HG03196 (cell line): Measurements from ENCODE around the gene TMEM116.
"Not testable (repeated sequence)": the region's sequence is repeated elsewhere in the genome, so short reads cannot be mapped to it uniquely, and the experiment has no call there.

Source experiments
- ATAC-seq: cut with Tn5 transposase; IDR thresholded peaks from one replicate; pipeline ENCODE4 v1.9.1; 2021; ENCODE audit not compliant: unreplicated experiment

TMEM116 gene

DNA sequence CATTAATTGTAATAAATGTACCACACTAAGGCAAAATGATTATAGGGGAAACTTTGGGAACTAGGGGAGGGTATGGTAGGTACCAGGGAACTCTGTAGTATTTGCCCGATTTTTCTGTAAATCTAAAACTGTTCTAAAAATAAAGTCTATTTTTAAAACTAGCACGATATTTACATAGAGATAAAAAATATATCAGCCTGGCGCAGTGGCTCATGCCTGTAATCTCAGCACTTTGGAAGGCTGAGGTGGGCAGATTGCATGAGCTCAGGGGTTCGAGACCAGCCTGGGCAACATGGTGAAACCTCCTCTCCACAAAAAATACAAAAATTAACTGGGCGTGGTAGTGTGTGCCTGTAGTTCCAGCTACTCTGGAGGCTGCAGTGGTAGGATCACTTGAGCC is 32.4 kb downstream of the TMEM116 start:
- no peak for ATAC-seq

DNA sequence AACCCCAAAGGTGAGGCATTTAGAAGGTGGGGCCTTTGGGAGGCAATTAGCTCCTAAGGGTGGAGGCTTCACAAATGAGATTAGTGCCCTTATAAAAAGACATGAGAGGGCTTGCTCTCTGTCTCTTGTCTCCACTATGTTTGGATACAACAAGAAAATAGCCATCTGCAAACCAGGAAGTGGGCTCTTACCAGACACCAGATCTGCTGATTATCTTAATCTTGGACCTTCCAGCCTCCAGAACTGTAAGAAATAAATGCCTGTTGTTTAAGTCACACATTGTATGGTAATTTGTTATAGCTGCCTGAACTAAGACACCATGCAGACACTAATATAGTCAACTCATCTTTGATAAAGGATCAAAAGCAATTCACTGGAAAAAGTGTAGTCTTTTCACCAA is 34.4 kb downstream of the TMEM116 start:
- ATAC-seq = no peak

DNA sequence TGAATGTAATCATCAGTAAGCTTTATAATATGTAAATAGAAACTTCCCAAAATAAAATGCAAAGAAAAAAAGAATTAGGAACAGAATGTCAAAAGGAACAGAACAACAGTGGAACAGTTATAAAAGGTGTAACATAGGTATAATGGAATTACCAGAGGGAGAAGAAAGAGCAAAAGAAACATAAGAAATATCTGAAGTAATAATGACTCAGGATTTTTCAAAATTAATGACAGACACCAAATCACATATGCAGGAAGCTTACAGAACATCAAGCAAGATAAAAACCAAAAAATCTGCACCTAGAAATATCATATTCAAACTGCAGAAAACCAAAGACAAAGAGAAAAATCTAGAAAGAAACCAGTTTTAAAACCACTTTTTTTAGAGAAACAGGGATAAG is 36.1 kb downstream of the TMEM116 start:
- no peak for ATAC-seq

DNA sequence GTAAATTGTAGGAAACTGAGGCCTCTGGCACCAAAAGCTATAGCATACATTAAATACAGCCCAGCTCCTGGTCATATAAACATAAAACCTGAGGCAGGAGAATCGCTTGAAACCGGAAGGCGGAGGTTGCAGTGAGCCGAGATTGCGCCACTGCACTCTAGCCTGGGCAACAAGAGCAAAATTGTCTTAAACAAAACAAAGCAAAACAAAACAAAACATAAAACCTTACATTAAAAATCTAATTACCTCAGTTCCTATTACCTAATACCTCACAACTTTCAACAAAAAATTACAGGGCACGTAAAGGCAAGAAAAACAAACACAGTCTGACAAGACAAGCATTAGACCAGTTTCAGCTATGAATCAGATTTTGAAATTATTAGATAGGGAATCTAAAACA is 36.7 kb downstream of the TMEM116 start:
- no peak for ATAC-seq

DNA sequence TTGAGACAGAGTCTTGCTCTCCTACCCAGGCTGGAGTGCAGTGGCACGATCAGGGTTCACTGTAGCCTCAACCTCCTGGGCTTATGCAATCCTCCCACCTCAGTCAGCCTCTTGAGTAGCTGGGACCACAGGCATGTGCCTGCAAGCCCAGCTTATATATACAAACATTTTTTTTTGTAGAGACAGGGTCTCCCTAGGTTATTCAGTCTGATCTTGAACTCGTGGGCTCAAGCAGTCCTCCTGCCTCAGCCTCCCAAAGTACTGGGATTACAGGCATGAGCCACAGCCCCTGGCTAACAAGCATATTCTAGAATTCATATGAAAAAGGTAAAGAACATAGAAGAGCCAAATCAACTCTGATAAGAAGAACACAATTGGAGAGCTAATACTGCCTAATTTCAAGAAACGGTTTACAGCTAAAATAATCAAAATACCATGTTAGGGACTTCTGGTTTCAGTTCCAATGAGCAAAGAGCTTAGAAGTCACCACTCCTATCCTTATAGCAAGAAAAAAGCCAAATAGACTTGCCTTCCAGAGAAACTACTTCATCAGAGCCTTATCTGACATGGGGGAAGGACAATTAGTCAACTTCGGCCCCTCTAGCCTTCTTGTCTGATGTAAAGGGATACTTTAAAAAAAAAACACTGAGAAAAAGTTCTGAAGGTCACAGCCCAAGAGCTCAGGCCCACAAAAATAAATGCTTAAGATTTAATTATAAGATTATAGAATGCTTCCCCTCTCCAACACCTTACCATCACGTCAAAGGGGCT is 37.6 kb downstream of the TMEM116 start:
- no peak for ATAC-seq

DNA sequence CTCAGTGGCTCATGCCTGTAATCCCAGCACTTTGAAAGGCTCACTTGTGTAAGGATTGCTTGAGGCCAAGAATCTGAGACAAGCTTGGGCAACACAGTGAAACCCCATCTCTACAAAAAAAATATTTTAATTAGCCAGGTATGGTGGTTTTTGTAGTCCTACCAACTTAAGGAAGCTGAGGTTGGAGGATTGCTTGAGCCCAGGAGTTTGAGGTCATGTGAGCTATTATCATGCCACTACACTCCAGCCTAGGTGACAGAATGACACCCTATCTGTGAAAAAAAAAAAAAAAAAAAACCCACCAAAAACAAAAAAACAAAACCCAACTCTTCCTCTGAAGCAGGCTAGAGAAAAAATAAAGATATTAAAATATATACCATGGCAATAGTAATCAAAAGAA is 41.2 kb downstream of the TMEM116 start:
- no peak for ATAC-seq

DNA sequence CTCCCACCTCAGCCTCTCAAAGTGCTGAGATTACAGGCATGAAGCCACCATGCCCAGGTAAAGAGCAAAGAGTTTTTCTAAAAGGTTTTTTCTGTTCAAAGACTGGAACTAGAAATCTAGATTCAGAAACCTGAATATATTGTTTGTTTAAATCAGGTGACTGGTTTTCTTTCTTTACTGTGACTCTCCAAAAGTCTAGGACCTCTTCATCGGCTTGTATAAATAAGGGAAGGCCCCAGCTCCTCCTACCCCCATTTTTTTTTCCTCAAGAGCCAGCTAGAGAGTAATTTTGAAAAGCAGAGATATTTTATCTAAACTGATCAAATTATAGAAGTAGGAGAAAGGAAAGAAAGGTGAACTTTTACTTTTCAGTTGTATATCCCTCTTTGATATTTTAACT is 48.0 kb downstream of the TMEM116 start:
- no peak for ATAC-seq

DNA sequence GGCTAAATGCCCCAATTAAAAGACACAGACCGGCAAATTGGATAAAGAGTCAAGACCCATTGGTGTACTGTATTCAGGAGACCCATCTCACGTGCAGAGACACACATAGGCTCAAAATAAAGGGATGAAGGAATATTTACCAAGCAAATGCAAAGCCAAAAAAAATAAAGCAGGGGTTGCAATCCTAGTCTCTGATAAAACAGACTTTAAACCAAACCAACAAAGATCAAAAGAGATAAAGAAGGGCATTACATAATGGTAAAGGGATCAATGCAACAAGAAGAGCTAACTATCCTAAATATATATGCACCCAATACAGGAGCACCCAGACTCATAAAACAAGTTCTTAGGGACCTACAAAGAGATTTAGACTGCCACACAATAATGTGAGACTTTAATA is 53.4 kb downstream of the TMEM116 start:
- not testable (repeated sequence) for ATAC-seq

DNA sequence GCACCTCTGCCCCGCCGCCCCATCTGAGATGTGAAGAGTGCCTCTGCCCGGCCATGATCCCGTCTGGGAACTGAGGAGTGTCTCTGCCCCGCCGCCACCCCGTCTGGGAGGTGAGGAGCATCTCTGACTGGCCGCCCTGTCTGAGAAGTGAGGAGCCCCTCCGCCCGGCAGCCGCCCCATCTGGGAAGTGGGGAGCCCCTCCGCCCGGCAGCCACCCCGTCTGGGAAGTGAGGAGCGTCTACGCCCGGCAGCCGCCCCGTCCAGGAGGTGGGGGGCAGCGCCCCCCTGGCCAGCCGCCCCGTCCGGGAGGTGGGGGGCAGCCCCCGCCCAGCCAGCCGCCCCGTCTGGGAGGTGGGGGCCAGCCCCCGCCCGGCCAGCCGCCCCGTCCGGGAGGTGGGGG is 55.7 kb downstream of the TMEM116 start:
- not testable (repeated sequence) for ATAC-seq

DNA sequence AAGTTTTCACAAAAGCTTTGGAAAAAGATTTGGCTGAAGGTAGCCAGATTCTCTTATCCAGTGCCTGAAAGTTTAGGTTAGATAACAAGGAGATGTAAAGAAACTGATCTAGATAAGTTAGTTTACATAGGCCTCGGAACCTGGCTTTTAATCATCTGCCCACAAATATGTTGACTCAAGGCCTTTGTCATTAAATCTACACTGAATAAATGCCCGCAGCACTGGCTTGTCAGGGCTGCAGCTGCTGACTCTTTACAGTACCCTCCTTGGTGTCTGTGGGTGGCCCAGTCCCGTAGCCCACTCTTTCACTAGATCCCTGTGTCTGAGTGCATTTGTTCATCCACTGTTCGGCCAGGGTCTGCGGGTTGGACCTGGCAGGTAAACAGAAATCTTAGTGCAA is 58.0 kb downstream of the TMEM116 start:
- no peak for ATAC-seq

DNA sequence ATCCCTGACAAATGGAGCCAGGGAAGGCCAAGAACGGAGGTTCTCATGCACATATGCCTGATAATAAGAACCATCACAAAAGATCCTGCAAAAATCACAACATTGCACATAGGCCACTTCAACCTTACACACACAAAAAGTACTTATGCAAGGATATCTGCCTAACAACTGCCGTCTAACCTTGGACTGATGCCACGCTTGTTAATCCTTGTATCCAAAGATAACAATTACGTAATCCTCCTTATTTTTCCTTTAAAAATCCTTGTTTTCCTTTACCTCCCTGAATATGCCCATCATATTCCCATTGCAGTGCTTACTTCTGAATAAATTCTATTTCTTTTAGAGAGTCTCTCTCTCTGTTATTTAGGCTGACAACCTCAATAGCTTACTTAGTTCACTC is 59.5 kb downstream of the TMEM116 start:
- no peak for ATAC-seq

DNA sequence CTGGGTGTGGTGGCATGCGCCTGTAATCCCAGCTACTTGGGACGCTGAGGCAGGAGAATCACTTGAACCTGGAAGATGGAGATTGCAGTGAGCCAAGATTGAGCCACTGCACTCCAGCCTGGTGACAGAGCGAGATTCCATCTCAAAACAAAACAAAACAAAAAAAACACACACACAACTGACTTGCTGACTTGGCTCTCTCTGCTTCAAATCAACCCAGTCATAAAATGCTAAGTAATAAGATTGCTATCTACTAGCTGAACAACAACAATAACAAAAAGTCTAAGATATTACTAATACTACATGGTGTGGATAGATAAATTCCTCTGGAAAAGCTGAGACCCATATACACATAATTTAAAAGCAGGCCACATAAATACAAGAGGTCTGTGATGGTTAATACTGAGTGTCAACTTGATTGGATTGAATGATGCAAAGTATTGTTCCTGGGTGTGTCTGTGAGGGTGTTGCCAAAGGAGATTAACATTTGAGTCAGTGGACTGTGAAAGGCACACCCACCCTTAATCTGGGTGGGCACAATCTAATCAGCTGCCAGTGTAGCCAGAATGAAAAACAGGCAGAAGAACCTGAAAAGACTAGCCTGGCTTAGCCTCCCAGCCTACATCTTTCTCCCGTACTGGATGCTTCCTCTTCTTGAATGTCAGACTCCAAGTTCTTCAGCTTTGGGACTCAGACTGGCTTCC is 60.7 kb downstream of the TMEM116 start:
- not testable (repeated sequence) for ATAC-seq

DNA sequence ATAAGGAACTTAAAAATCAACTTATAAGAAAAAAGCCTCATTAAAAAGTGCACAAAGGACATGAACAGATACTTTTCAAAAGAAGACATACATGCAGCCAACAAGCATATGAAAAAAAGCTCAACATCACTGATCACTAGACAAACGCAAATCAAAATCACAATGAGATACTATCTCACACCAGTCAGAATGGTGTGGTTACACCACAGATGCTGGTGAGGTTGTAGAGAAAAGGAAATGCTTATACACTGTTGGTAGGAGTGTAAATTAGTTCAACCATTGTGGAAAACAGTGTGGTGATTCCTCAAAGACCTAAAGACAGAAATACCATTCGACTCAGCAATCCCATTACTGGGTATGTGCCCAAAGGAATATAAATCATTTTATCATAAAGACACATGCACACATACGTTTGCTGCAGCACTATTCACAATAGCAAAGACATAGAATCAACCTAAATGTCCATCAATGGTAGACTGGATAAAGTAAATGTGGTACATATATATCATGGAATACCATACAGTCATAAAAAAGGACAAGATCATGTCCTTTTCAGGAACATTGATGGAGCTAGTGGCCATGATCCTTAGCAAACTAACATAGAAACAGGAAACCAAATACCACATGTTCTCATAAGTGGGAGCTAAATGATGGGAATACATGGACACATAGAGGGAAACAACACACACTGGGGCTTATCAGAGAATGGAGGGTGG is 61.8 kb downstream of the TMEM116 start:
- ATAC-seq = not testable (repeated sequence)

DNA sequence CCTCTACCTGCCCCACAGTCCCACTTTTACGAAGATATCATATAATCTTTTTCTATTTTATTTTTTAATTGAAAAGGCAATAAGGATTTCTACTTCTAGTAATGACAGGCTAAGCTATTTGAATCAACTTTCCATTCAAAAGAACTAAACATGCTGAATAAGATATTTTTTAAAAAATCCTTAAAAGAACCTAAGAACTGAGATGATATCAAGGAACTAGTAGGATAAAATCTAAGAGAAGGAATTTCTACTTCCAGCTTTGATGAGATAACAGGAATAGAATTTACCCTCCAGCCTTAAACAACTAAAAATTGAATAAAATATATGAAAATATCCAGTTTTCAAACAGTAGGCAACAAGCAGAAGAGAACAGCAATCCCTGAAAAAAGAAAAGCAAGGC is 69.0 kb downstream of the TMEM116 start:
- ATAC-seq = no peak

DNA sequence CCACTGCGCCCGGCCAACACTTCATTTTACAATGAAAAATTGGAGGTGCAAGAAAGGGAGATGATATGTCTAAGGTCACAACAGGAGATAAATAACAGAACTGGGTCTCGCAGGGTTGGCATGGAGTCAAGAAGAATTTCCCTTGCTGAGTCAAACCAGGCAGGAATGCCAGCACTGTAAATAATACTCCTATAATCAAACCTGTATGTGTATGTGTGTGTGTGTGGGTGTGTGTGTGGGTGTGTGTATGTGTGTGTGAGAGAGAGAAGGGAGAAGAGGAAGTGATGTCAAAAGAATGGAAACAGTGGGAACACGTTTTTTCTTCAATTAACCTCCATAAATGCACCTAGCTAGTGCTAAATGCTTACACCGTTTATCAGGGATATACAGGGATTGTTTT is 70.4 kb downstream of the TMEM116 start:
- no peak for ATAC-seq

DNA sequence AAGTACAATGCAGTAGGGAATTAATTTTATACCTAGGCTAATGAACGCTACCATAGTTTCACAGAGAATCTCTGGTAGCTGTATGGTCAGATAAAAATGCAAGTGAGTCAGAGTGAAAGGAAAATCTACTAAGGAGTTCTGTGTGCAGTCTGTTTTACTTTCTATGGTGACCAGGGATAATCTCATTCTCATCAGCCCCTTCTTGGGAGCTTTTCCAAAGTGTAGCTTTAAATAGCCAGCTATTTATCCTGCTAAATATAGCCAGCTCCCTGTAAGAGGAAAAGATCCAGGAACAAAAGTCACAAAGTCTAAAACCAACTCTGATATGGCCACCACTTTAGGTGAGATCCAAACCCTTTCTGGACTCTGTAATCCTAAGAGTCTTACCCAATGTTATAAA is 75.5 kb downstream of the TMEM116 start:
- ATAC-seq = no peak

DNA sequence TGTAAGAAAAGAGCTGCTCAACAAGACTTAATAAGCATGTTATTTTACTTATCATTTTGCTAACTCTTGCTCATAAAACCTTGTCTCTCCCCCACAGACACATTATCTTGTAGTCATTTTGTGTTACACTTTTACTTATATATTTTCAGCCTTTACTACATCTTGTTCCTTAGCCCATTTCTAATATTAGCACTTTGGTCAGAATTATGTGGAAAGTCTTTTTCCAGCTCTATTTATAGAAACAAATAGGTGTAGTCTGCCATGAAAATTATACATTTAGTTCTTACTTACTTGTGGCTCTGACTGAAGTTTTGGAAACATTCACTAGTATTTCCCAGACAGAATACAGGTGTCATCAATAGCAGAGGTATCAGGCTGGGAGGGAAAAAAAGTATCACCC is 76.1 kb downstream of the TMEM116 start:
- ATAC-seq = no peak

DNA sequence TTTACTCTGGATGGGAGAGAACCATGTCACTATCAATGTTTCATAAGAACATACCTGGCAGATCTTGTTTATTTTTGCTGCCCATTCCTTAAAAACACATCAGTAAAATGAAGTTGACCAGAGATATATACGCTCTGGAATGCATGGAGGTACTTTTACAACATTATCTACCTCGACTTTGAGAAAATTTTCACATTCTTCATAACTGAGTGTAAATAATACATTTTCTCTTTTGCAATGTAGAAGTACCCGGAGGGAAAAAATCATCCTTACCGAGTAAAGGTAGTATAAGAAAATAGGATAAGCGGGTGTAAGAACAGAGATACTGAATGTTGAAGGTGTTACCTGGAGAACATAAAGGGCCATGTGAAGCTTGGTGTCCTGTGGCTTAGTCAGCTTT is 80.7 kb downstream of the TMEM116 start:
- no peak for ATAC-seq

DNA sequence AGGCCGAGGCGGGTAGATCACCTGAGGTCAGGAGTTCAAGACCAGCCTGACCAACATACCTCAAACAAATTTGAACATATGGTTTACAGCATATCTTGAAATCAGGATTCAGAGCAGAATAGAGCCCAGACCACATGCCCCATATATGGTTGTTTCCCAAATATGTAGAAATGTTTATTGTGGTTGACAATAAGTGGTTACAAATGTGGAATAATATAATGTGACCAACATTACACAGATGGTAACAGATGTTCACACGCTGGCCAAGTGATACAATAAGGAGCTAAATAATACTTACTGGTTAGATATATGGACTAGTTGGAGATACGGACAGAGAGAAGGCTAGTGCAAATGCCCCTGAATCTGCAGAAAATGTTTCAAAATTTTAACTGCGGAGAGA is 85.6 kb downstream of the TMEM116 start:
- ATAC-seq = no peak

DNA sequence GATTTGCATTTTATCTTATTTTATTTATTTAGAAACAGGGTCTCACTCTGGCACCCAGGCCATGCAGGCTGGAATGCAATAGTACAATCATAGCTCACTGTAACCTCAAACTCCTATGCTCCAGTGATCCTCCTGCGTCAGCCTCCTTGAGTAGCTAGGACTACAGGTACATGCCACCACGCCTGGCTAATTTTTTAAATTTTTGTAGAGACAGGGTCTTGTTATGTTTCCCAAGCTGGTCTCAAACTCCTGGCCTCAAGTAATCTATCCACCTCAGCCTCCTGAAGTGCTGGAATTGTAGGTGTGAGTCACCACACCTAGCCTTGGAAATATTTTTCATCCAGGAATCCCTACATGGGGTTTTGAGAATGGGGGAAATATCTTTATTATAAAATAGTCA is 86.3 kb downstream of the TMEM116 start:
- no peak for ATAC-seq

DNA sequence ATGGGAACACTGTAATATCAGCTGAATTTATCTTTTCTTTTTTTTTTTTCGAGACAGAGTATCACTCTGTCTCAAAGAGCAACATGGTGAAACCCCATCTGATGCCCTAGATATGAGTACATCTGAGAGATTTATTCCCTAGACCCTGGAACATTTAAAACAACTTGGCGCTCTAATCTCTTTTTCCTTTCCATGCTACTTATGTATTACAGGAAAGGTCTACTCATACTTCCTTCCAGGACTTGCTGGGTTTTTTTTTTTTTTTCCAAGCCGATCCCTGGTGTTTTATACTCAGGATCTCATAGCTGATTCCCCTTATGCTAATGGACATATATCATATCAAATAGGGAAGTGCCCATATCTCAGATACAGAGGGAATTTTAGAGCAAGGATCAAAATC is 87.8 kb downstream of the TMEM116 start:
- no peak for ATAC-seq

DNA sequence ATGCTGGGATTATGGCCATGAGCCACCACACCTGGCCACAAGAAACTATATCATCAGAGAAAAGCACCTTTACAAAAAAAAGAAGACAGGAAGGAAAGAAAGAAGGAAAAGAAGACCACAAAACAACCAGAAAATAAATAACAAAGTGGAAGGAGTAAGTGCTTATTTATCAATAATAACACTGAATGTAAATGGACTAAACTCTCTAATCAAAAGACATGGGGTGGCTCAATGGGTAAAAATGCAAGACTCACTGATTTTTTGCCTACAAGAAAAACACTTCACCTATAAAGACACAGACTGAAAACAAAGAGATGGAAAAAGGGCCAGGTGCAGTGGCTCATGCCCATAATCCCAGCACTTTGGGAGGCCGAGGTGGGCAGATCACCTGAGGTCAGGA is 105.2 kb downstream of the TMEM116 start:
- ATAC-seq = no peak
